Muscle of leg (tissue), 11 donors: ENCODE results near the gene BZW2. TPM values are rescaled to one million over a fixed set of nuclear protein-coding genes. Genes with fewer than 3 reads are reported as not detected.
"Not testable (repeated sequence)": the region's sequence is repeated elsewhere in the genome, so short reads cannot be mapped to it uniquely, and the experiment has no call there.

Experiments used
- DNase-seq: peaks from one replicate; pipeline ENCODE4 v3.0.0; 2013
- H3K27ac ChIP-seq: one replicate; pipeline ENCODE4 v1.5.1; 2013; ENCODE audit warnings: mild to moderate bottlenecking, low read length, control low read depth
- H3K27me3 ChIP-seq: one replicate; pipeline ENCODE4 v1.6.1; 2013; ENCODE audit warnings: low read length; ENCODE audit not compliant: control insufficient read depth, insufficient read depth
- H3K36me3 ChIP-seq: one replicate; pipeline ENCODE4 v1.6.1; 2013; ENCODE audit warnings: low read length; ENCODE audit not compliant: control insufficient read depth, insufficient read depth
- H3K4me1 ChIP-seq: one replicate; pipeline ENCODE4 v1.6.1; 2013; ENCODE audit warnings: low read length; ENCODE audit not compliant: control insufficient read depth, insufficient read depth
- H3K4me3 ChIP-seq: one replicate; pipeline ENCODE4 v1.5.1; 2013; ENCODE audit warnings: low read length, control low read depth
- H3K9me3 ChIP-seq: replicated peaks from 2 replicates; pipeline ENCODE4 v1.6.1; 2013; ENCODE audit warnings: low read depth, low read length; ENCODE audit not compliant: control insufficient read depth
- WGBS: methylation state at CpG from one replicate; pipeline ENCODE4 v1.1.5; 2013; ENCODE audit warnings: missing lambda C conversion rate; ENCODE audit not compliant: insufficient coverage; 5-methylcytosine and 5-hydroxymethylcytosine counted together
- polyA plus RNA-seq, 8 donors: library from polyadenylated mRNA; unstranded; fragments of 120-200 nt; gene quantifications; one replicate each; pipeline versions ENCODE4 v1.2.1 to v1.2.3, GENCODE V29; 2013; ENCODE audit warnings: inconsistent platforms in 1 of 8, low replicate concordance in 1 of 8; ENCODE audit not compliant: insufficient read length in 8 of 8, insufficient read depth in 1 of 8
- total RNA-seq: library from RNA; stranded (reverse); fragments of 120-200 nt; gene quantifications from one replicate; pipeline ENCODE4 v1.2.4, GENCODE V29; 2013

Gene BZW2
- total and polyA plus RNA-seq, 9 donors, result 119 to 186 (median 147) TPM

- no peak for DNase-seq
- H3K27me3 ChIP-seq, result no peaks in the 10 kb centered on the region
- H3K9me3 ChIP-seq, result no peaks in the 10 kb centered on the region
- no peak overlapping the region for H3K4me3 ChIP-seq
- H3K36me3 ChIP-seq, result peaks cover 11% of the 10 kb centered on the region
- H3K27ac ChIP-seq, result no peak overlapping the region
- WGBS, result 85% methylated on average over 2 of the region's 5 CpGs
- no peaks in the 10 kb centered on the region for H3K4me1 ChIP-seq
Observed at GRCh38 chr7:16668978-16669377, 23.0 kb downstream of the BZW2 start.

DNA sequence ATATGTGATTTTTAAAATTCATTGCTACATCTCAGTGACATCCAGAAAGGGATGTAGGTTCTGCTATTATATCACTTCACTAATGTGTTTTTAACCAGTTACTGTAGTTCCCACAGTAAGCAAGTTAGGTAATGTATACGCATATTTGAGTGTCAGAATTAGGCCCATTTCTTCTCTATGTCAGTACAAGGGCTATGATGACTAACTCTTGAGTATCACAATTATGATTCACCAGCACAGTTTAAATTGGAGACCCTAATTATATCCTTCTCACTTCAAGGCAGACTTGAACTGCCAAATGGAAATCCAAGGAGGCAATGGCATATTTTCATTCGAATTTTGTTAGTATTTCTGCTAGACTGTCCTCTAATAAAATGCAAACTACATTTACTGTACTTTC is 23.6 kb downstream of the BZW2 start:
- H3K4me1 ChIP-seq, result no peaks in the 10 kb centered on the region
- no peak overlapping the region for H3K27ac ChIP-seq

DNA sequence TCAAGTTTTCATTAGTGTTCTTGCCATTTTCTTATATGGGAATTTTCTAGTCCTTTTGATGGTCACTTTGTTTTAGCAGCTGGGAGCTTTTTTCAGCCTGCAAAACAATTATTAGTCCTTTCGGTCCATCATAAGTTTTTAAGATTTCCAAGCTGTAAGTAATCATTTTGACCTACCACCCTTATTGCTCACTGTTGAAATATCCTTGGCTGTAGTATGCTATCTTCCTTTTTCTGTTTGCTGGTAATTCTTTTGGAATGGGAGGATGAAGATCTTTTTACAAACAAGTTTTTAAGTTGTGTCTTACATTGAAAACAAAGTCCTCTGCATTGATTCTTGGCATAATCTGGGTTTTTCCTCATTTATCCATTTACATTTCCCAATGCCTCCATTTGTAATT is 24.0 kb downstream of the BZW2 start:
- WGBS, result no CpG with 5 or more reads among the region's 1 CpG
- peak; percentile 46 for DNase-seq
- H3K4me3 ChIP-seq, result no peak overlapping the region
- H3K4me1 ChIP-seq, result no peaks in the 10 kb centered on the region
- peaks cover 13% of the 10 kb centered on the region for H3K36me3 ChIP-seq
- no peaks in the 10 kb centered on the region for H3K27me3 ChIP-seq
- H3K9me3 ChIP-seq, result no peaks in the 10 kb centered on the region
- no peak overlapping the region for H3K27ac ChIP-seq

More for the DNA sequence above, 23.6 kb downstream of the BZW2 start:
- Histone ChIP-seq H3K27me3 (no peaks in the 10 kb centered on the region), H3K4me3 (no peak overlapping the region), H3K9me3 (no peaks in the 10 kb centered on the region), H3K36me3 (peaks cover 13% of the 10 kb centered on the region)
- WGBS, result no CpG with 5 or more reads among the region's 2 CpGs
- no peak for DNase-seq

- Histone ChIP-seq H3K4me1 (no peaks in the 10 kb centered on the region), H3K9me3 (no peaks in the 10 kb centered on the region), H3K27ac (no peak overlapping the region), H3K4me3 (no peak overlapping the region), H3K36me3 (peaks cover 17% of the 10 kb centered on the region), H3K27me3 (no peaks in the 10 kb centered on the region)
- no peak for DNase-seq
- WGBS, result 80% methylated on average over 1 of the region's 4 CpGs
Observed at GRCh38 chr7:16670731-16671344, 24.9 kb downstream of the BZW2 start.

GRCh38 chr7:16671811-16672210 is 25.8 kb downstream of the BZW2 start:
- peaks cover 14% of the 10 kb centered on the region for H3K36me3 ChIP-seq
- no peak for DNase-seq
- H3K4me3 ChIP-seq, result no peak overlapping the region
- no peaks in the 10 kb centered on the region for H3K27me3 ChIP-seq
- H3K9me3 ChIP-seq, result no peaks in the 10 kb centered on the region
- 100% methylated on average over 1 of the region's 3 CpGs for WGBS
- H3K27ac ChIP-seq, result no peak overlapping the region
- no peaks in the 10 kb centered on the region for H3K4me1 ChIP-seq

DNA sequence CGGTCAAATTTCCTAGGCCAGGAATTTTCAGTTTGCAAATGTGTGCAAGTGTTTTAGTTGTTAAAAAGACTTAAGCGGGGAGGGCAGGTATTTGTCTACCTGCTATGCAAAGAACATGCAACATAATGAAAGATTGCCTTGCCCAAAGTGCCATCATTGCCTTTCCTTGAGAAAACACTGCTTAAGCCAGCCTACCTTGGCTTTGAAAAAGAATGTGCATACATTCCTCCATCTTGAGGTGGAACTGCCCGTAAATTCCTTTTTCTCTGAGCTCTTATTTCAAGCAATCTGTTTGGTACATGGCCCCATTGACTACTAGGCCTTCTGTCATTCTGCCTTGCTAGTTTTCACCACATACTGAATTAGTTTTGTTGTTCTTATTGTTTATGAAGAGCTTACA is 29.3 kb downstream of the BZW2 start:
- 83% methylated on average over 2 of the region's 3 CpGs for WGBS
- Histone ChIP-seq H3K27me3 (no peaks in the 10 kb centered on the region), H3K27ac (no peak overlapping the region), H3K9me3 (no peaks in the 10 kb centered on the region), H3K36me3 (peaks cover 13% of the 10 kb centered on the region), H3K4me3 (no peak overlapping the region), H3K4me1 (no peaks in the 10 kb centered on the region)
- no peak for DNase-seq

GRCh38 chr7:16677978-16678494 is 32.1 kb downstream of the BZW2 start:
- H3K4me3 ChIP-seq, result no peak overlapping the region
- H3K4me1 ChIP-seq, result no peaks in the 10 kb centered on the region
- WGBS, result 96% methylated on average over 5 of the region's 12 CpGs
- H3K36me3 ChIP-seq, result peaks cover 21% of the 10 kb centered on the region
- H3K27ac ChIP-seq, result no peak overlapping the region
- DNase-seq, result no peak
- H3K27me3 ChIP-seq, result no peaks in the 10 kb centered on the region
- no peaks in the 10 kb centered on the region for H3K9me3 ChIP-seq

DNA sequence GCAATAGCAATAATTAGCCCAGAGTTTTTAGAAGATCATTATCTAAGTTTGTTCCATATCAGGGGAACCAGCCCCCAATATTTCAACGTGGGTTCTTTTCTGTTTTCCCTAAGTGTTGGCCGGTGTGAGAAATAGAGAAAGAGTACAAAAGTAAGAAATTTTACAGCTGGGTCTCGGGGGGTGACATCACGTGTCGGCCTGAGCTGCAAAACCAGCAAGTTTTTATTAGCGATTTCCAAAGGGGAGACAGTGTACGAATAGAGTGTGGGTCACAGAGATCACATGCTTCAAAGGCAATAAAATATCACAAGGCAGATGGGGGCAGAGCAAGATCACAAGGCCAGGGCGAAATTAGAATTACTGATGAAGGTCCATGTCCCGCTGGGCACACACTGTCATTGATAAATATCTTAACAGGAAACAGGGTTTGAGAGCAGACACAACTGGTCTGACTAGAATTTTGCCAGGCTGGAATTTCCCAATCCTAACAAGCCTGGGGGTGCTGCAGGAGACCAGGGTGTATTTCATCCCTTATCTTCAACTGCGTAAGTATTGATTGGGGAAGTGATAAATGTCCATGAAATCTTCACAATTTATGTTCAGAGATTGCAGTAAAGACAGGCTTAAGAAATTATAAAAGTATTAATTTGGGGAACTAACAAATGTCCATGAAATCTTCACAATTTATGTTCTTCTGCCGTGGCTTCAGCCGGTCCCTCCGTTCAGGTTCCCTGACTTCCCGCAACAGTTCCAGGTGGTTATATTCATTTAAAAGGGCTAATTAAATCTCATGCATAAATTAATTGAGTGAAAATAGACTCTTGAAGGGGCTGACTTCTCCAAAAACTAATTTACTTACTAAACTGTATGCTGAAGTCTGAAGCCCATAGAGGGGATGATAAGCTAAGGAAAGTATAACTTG is 32.9 kb downstream of the BZW2 start:
- peaks cover 21% of the 10 kb centered on the region for H3K36me3 ChIP-seq
- not testable (repeated sequence) for H3K4me1 ChIP-seq

GRCh38 chr7:16684935-16685334 is 39.0 kb downstream of the BZW2 start:
- Histone ChIP-seq H3K27ac (no peak overlapping the region), H3K9me3 (no peaks in the 10 kb centered on the region), H3K36me3 (peaks cover 22% of the 10 kb centered on the region), H3K27me3 (no peaks in the 10 kb centered on the region), H3K4me3 (no peak overlapping the region), H3K4me1 (no peaks in the 10 kb centered on the region)
- no peak for DNase-seq
- 89% methylated on average over 1 of the region's 2 CpGs for WGBS

More for the DNA sequence above, 32.9 kb downstream of the BZW2 start:
- not testable (repeated sequence) for H3K4me3 ChIP-seq, H3K27me3 ChIP-seq, DNase-seq, H3K9me3 ChIP-seq, H3K27ac ChIP-seq
- WGBS, result 85% methylated on average over 5 of the region's 14 CpGs

DNA sequence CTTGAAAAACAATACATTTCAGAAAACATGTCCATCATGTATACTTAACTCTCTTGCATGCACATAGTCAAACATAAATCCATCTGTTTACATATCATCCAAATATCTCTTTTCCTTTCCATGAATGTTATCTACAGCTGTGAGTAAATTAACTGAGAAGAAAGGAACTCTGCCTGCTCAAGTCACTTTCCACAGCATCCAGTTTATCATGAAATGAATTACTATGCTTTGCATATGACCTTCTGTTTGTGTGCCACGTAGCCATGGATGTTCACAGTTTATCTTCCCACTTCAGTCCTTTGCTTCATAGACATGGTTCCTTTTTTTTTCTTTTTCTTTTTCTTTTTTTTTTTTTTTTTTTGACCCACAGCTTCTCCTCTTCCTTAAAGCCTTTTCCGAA is 39.6 kb downstream of the BZW2 start:
- Histone ChIP-seq H3K27me3 (no peaks in the 10 kb centered on the region), H3K4me1 (no peaks in the 10 kb centered on the region), H3K27ac (no peak overlapping the region), H3K9me3 (no peaks in the 10 kb centered on the region), H3K4me3 (no peak overlapping the region), H3K36me3 (peaks cover 20% of the 10 kb centered on the region)
- WGBS, result no CpG with 5 or more reads among the region's 2 CpGs
- DNase-seq, result no peak
